Hepatocyte (in vitro differentiated cells): ENCODE measurements around the gene UBN2. TPM values are rescaled to one million over a fixed set of nuclear protein-coding genes. Genes with fewer than 3 reads are reported as not detected.

Source experiments
- DNase-seq: peaks from one replicate; pipeline ENCODE4 v3.0.0-alpha.2; 2016; ENCODE audit warnings: low spot score
- H2AFZ ChIP-seq: fragments of 200-600 bp; sonication (generic); 2 replicates; pipeline ENCODE4 v1.6.0; 2016; ENCODE audit warnings: antibody characterized with exemption, mild to moderate bottlenecking
- H3K27ac ChIP-seq: fragments of 200-600 bp; sonication (generic); 2 replicates; pipeline ENCODE4 v1.5.1; 2016; ENCODE audit warnings: mild to moderate bottlenecking
- H3K27me3 ChIP-seq: fragments of 200-600 bp; sonication (generic); 2 replicates; pipeline ENCODE4 v1.6.1; 2016
- H3K36me3 ChIP-seq: fragments of 200-600 bp; sonication (generic); replicated peaks from 2 replicates; pipeline ENCODE4 v1.5.1; 2016; ENCODE audit warnings: low read depth; ENCODE audit not compliant: insufficient read depth
- H3K4me1 ChIP-seq: fragments of 200-600 bp; sonication (generic); 2 replicates; pipeline ENCODE4 v1.5.1; 2016; ENCODE audit warnings: mild to moderate bottlenecking, moderate library complexity; ENCODE audit not compliant: insufficient read depth
- H3K4me2 ChIP-seq: fragments of 200-600 bp; sonication (generic); 2 replicates; pipeline ENCODE4 v1.6.0; 2016
- H3K4me3 ChIP-seq: fragments of 200-600 bp; sonication (generic); 2 replicates; pipeline ENCODE4 v1.5.1; 2016; ENCODE audit warnings: mild to moderate bottlenecking
- H3K79me2 ChIP-seq: fragments of 200-600 bp; sonication (generic); 2 replicates; pipeline ENCODE4 v1.6.0; 2017; ENCODE audit warnings: mild to moderate bottlenecking
- H3K9me2 ChIP-seq: fragments of 200-600 bp; sonication (generic); replicated peaks from 2 replicates; pipeline ENCODE4 v1.6.0; 2017; ENCODE audit warnings: mild to moderate bottlenecking; ENCODE audit not compliant: insufficient read depth
- H3K9me3 ChIP-seq: fragments of 200-600 bp; sonication (generic); 2 replicates; pipeline ENCODE4 v1.5.1; 2016; ENCODE audit warnings: low read depth, mild to moderate bottlenecking
- H4K20me1 ChIP-seq: fragments of 200-600 bp; sonication (generic); 2 replicates; pipeline ENCODE4 v1.6.0; 2016; ENCODE audit warnings: mild to moderate bottlenecking; ENCODE audit not compliant: insufficient read depth, poor library complexity, severe bottlenecking
- EZH2 ChIP-seq: fragments of 200-600 bp; sonication (generic); IDR thresholded peaks from 2 replicates; pipeline ENCODE4 v1.6.1; 2016; ENCODE audit warnings: antibody characterized with exemption, mild to moderate bottlenecking, borderline replicate concordance
- EZH2phosphoT487 ChIP-seq: fragments of 200-600 bp; sonication (generic); IDR thresholded peaks from one replicate; pipeline ENCODE4 v1.6.1; 2018; ENCODE audit warnings: antibody characterized with exemption, mild to moderate bottlenecking, low read depth, moderate library complexity; ENCODE audit not compliant: unreplicated experiment, severe bottlenecking
- WGBS: methylation state at CpG from one replicate; pipeline ENCODE4 v1.1.6; 2016; ENCODE audit warnings: low lambda C conversion rate; ENCODE audit errors: missing lambda C conversion rate; 5-methylcytosine and 5-hydroxymethylcytosine counted together
- polyA plus RNA-seq: library from polyadenylated mRNA; unstranded; fragments of >200 nt; fragmentation: Nextera tagmentation; extraction: Ambion mirVana; gene quantifications from 2 replicates; pipeline ENCODE4 v1.2.1, GENCODE V29; 2016
- total RNA-seq: library from RNA; depleted of rRNA; stranded (reverse); fragments of >200 nt; gene quantifications from 2 replicates; pipeline ENCODE4 v1.2.3, GENCODE V29; 2014
- TF ChIP-seq, protein P1 (sequence below): fragments of 200-600 bp; sonication (generic); IDR thresholded peaks from 2 replicates; pipeline ENCODE4 v1.5.1; 2016; ENCODE audit warnings: antibody characterized with exemption, mild to moderate bottlenecking; ENCODE audit not compliant: poor library complexity

The UBN2 gene
- total and polyA plus RNA-seq, 2 experiments from 2014 or later = 4.5 to 12.9 TPM

DNA sequence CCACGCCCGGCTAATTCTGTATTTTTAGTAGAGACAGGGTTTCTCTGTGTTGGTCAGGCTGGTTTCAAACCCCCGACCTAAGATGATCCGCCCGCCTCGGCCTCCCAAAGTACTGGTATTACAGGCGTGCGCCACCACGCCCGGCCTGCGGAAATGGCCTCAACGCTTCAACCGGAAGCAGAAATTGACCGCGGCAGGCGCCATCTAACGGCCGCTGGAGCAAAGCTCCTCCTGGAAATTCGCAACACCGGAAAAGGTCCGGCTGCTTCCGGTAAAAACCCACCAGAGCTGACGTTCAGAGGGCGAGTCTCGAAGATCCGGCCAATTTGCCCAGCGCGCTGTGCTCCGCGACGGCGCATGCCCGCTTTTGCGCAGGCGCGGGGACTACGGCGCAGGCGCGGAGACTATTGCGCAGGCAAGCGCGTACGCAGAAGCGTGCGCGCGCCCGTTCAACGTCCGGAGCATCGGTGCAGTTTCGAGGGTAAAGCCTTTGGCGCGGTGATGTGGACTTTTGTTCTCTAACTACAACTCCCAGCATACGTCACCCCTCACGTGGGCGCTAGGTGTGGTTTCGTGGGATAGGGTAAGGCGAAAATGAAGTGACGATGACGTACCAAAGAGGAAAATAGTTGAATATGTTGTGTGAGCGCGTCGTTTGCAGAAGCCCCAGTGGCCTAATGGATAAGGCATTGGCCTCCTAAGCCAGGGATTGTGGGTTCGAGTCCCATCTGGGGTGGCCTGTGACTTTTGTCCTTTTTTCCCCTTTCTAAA lies 109.2 kb downstream of the UBN2 start:
- peak overlapping the region; percentile 100 for H3K27ac ChIP-seq
- no peaks in the 10 kb centered on the region for H4K20me1 ChIP-seq
- H3K9me3 ChIP-seq = no peaks in the 10 kb centered on the region
- H3K4me2 ChIP-seq = peak overlapping the region; percentile 77
- WGBS = 4% methylated on average over 66 of the region's 66 CpGs
- H3K4me1 ChIP-seq = no peaks in the 10 kb centered on the region
- DNase-seq = peak; percentile 99
- peak overlapping the region; percentile 49 for H3K4me3 ChIP-seq
- no peak for TF ChIP-seq EZH2
- TF ChIP-seq, protein P1, sequence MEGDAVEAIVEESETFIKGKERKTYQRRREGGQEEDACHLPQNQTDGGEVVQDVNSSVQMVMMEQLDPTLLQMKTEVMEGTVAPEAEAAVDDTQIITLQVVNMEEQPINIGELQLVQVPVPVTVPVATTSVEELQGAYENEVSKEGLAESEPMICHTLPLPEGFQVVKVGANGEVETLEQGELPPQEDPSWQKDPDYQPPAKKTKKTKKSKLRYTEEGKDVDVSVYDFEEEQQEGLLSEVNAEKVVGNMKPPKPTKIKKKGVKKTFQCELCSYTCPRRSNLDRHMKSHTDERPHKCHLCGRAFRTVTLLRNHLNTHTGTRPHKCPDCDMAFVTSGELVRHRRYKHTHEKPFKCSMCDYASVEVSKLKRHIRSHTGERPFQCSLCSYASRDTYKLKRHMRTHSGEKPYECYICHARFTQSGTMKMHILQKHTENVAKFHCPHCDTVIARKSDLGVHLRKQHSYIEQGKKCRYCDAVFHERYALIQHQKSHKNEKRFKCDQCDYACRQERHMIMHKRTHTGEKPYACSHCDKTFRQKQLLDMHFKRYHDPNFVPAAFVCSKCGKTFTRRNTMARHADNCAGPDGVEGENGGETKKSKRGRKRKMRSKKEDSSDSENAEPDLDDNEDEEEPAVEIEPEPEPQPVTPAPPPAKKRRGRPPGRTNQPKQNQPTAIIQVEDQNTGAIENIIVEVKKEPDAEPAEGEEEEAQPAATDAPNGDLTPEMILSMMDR = peak; percentile 92
- H3K79me2 ChIP-seq = peaks cover 26% of the 10 kb centered on the region
- H3K36me3 ChIP-seq = no peaks in the 10 kb centered on the region
- H2AFZ ChIP-seq = peak overlapping the region; percentile 94
- no peaks in the 10 kb centered on the region for H3K9me2 ChIP-seq
- no peaks in the 10 kb centered on the region for H3K27me3 ChIP-seq

DNA sequence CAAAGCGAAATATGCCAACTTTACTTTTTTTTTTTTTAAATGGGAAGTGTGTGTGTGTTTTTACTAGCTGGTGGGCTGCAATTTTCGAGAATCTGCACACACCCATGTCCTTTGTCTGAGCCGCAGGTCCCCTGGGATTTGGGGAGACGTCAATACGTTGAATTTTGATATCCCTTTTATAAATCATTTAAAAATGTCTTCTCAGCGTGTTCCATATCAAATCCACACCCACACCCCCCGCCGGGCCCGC lies 109.7 kb downstream of the UBN2 start:
- peak overlapping the region; percentile 100 for H3K27ac ChIP-seq
- TF ChIP-seq, protein P1 = no peak
- TF ChIP-seq EZH2 (no peak), EZH2phosphoT487 (no peak)
- H3K27me3 ChIP-seq = no peaks in the 10 kb centered on the region
- H3K4me3 ChIP-seq = peak overlapping the region; percentile 49
- WGBS = under 1% methylated on average over 9 of the region's 9 CpGs
- H3K79me2 ChIP-seq = peaks cover 31% of the 10 kb centered on the region
- H3K4me1 ChIP-seq = no peaks in the 10 kb centered on the region
- no peaks in the 10 kb centered on the region for H4K20me1 ChIP-seq
- peak overlapping the region; percentile 80 for H2AFZ ChIP-seq
- DNase-seq = no peak
- peak overlapping the region; percentile 77 for H3K4me2 ChIP-seq
- no peaks in the 10 kb centered on the region for H3K9me2 ChIP-seq
- H3K9me3 ChIP-seq = no peaks in the 10 kb centered on the region
- no peaks in the 10 kb centered on the region for H3K36me3 ChIP-seq

GRCh38 chr7:139341058-139341775 lies 110.2 kb downstream of the UBN2 start, which contains the start of gene FMC1:
Gene FMC1, plus strand, starts transcription at chr7:139341337. Its CDS starts 48 bp downstream, at chr7:139341385.
- DNase-seq = peak; percentile 95
- Histone ChIP-seq H4K20me1 (no peaks in the 10 kb centered on the region), H3K4me3 (peak within 1 kb of the TSS; percentile 49), H2AFZ (peak within 1 kb of the TSS; percentile 80), H3K79me2 (peaks cover 31% of the 10 kb centered on the region), H3K27me3 (no peaks in the 10 kb centered on the region), H3K9me2 (no peaks in the 10 kb centered on the region), H3K36me3 (peaks cover under 1% of the 10 kb centered on the region), H3K4me1 (no peaks in the 10 kb centered on the region), H3K9me3 (no peaks in the 10 kb centered on the region), H3K4me2 (peak within 1 kb of the TSS; percentile 77), H3K27ac (peak within 1 kb of the TSS; percentile 100)
- under 1% methylated on average over 52 of the region's 54 CpGs for WGBS
- TF ChIP-seq, protein P1 = peak; percentile 41
- TF ChIP-seq EZH2 = no peak
